ENCODE results near the gene CCDC89. TPM values are rescaled to one million over a fixed set of nuclear protein-coding genes. Genes with fewer than 3 reads are reported as not detected.
A peak's percentile ranks its signal among the peaks of the same experiment; 100 is the strongest.

CCDC89 gene
- total and polyA plus RNA-seq, 10 of the 15 experiments (the other 5 are each of a cell fraction or from before 2014, with no cell fraction given): 0.11 to 0.15 TPM; not detected in 8

- TF ChIP-seq HSF1 (IDR thresholded peaks at IDR 0.05; ENCODE audit: low read depth, low read length) (no peak), HCFC1 (IDR thresholded peaks at IDR 0.05; ENCODE audit: low read length) (no peak), RBBP5 (conservative IDR thresholded peaks at IDR 0.05) (no peak), CUX1 (IDR thresholded peaks at IDR 0.05; ENCODE audit: insufficient replicate concordance, low read depth, low read length) (no peak), NFIC (IDR thresholded peaks at IDR 0.05; ENCODE audit: low read depth, low read length) (no peak), BMI1 (IDR thresholded peaks at IDR 0.05; ENCODE audit: borderline replicate concordance) (no peak), ATF3 (IDR thresholded peaks at IDR 0.05; ENCODE audit: borderline replicate concordance, extremely low read depth, low read depth, low read length) (no peak), ZNF384 (IDR thresholded peaks at IDR 0.05; ENCODE audit: borderline replicate concordance, low read depth, low read length) (no peak), E2F8 (IDR thresholded peaks at IDR 0.05; ENCODE audit: low read depth, partially characterized antibody) (no peak), SP1 (IDR thresholded peaks at IDR 0.05; ENCODE audit: low read depth, low read length) (no peak), ZBTB40 (IDR thresholded peaks at IDR 0.05; ENCODE audit: borderline replicate concordance) (peak; percentile 29; the same call in 1 of the 2 replicates), YY1 (IDR thresholded peaks at IDR 0.05; ENCODE audit: low read depth, low read length) (peak; percentile 75), CHD2 (IDR thresholded peaks at IDR 0.05; ENCODE audit: borderline replicate concordance, low read depth, low read length) (peak; percentile 50; the same call in 1 of the 2 replicates), JUNB (IDR thresholded peaks at IDR 0.05) (no peak)
Measured at GRCh38 chr11:85663753-85664614, 22.0 kb downstream of the CCDC89 start (continued).

Measured in GM12878 (cell line).